Measurements from ENCODE around the gene RNU7-1.

RNU7-1 gene

GRCh38 chr12:6965026-6965661, 21.5 kb downstream of the RNU7-1 start:
- DNase-seq (ENCODE audit: low read depth), result no peak

GRCh38 chr12:6965714-6966113, 22.1 kb downstream of the RNU7-1 start:
- DNase-seq (ENCODE audit: low read depth), result no peak

- DNase-seq (ENCODE audit: low read depth), result no peak
Observed at GRCh38 chr12:6966351-6966750, 22.7 kb downstream of the RNU7-1 start.

DNA sequence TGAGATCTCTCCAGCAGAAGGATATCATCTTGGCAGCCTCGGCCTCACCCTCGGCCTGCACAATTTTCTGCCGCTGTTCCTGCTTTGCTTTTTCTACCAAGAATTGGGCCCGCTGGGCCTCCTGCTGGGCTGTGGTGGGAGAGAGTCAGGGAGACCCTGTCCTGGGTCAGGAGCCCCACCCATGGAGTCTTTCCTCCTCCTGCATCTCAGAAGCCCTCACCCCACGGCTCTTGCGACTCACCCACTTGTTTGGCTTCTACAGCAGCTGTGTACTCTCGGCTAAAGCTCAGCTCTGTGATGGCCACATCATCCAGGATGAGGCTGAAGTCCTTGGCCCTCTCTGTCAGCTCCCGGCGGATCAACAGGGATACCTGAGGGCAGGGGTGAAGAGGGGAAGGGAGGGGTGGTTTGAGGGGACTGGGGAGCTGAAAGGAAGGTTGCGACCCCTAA, 24.1 kb downstream of the RNU7-1 start:
- no peak for DNase-seq (ENCODE audit: low read depth)

DNA sequence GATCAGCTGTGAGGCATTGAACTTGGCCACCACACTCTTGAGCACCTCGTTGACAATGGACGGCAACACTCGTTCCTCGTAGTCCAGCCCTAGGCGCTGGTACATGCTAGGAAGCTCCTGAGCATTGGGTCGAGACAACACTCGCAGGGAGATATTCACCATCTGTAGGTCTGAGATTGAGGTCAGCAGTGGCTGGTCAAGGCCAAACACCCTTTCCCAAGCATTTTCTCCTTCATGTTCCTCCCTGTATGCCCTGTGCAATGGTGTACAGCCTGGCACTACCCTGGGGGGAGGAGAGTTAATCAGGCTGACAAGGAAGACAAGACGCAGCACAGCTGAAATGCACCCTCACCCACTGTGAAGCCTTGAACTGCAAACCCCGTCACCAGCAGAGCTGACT, 24.8 kb downstream of the RNU7-1 start:
- no peak for DNase-seq (ENCODE audit: low read depth)

- DNase-seq (ENCODE audit: low read depth), result no peak
Observed at GRCh38 chr12:6970096-6970527, 26.5 kb downstream of the RNU7-1 start.

DNA sequence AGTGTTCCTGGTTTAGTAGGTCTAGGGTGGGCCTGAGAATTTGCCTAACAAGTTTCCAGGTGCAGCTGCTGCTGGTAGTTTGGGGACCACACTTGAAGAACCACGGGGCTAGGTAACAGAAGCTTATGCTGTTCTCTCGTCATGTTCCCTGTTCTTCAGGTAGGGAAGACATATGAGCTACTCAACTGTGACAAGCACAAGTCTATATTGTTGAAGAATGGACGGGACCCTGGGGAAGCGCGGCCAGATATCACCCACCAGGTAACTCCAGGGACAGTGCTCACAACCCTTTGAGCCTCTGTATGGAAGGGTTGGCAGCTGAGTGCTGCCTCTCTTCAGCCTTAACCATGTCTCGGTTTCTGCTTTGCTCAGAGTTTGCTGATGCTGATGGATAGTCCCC, 30.6 kb downstream of the RNU7-1 start:
- DNase-seq (ENCODE audit: low read depth), result no peak

GRCh38 chr12:6975297-6976032, 31.8 kb downstream of the RNU7-1 start:
- DNase-seq (ENCODE audit: low read depth), result no peak

- DNase-seq (ENCODE audit: low read depth), result no peak
Observed at GRCh38 chr12:6977653-6978052, 34.0 kb downstream of the RNU7-1 start.

GRCh38 chr12:6978188-6978587, 34.6 kb downstream of the RNU7-1 start:
- no peak for DNase-seq (ENCODE audit: low read depth)

GRCh38 chr12:6978611-6979011, 35.0 kb downstream of the RNU7-1 start:
- DNase-seq (ENCODE audit: low read depth), result no peak

- no peak for DNase-seq (ENCODE audit: low read depth)
Observed at GRCh38 chr12:6979021-6979420, 35.4 kb downstream of the RNU7-1 start.

- DNase-seq (ENCODE audit: low read depth), result no peak
Observed at GRCh38 chr12:6979453-6979852, 35.8 kb downstream of the RNU7-1 start.

- DNase-seq (ENCODE audit: low read depth), result no peak
Observed at GRCh38 chr12:6980075-6980474, 36.5 kb downstream of the RNU7-1 start.

DNA sequence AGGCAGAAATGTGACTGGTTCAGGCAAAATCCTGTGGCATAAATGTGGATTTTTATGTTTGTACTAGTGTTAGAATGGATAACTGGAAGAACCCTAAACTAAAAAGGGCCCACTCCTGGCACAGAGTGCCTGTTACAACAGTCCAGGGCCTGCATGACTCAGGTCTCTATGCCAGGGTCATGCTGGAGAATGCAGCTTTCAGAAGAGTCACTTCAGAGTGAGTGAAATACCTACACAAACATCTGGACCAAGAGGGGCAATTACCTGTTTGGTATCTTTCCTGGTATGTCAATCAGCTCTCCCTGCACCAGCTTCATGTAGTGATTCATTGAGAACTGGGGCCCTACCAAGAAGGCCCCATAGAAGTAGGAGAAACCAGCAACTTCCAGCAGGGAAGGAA, 37.1 kb downstream of the RNU7-1 start:
- no peak for DNase-seq (ENCODE audit: low read depth)

- DNase-seq (ENCODE audit: low read depth), result no peak
Observed at GRCh38 chr12:6981152-6982052, 37.8 kb downstream of the RNU7-1 start.

- DNase-seq (ENCODE audit: low read depth), result no peak
Observed at GRCh38 chr12:6982532-6982931, 38.9 kb downstream of the RNU7-1 start.

GRCh38 chr12:6987956-6988553, 44.4 kb downstream of the RNU7-1 start:
- no peak for DNase-seq (ENCODE audit: low read depth)
